Measurements from ENCODE around the gene PTGER4.
"Not testable (repeated sequence)": the region's sequence is repeated elsewhere in the genome, so short reads cannot be mapped to it uniquely, and the experiment has no call there.

The PTGER4 gene

GRCh38 chr5:40679913-40680681, at the start of gene PTGER4:
Gene PTGER4 (plus strand): TSS chr5:40679915. CDS start chr5:40680994, 1,079 bp downstream.
- peak; percentile 38 for DNase-seq

- no peak for DNase-seq
These were observed 49.6 kb upstream of the PTGER4 start for GRCh38 chr5:40630126-40630525.

GRCh38 chr5:40631236-40631635, 48.5 kb upstream of the PTGER4 start:
- DNase-seq: no peak

DNA sequence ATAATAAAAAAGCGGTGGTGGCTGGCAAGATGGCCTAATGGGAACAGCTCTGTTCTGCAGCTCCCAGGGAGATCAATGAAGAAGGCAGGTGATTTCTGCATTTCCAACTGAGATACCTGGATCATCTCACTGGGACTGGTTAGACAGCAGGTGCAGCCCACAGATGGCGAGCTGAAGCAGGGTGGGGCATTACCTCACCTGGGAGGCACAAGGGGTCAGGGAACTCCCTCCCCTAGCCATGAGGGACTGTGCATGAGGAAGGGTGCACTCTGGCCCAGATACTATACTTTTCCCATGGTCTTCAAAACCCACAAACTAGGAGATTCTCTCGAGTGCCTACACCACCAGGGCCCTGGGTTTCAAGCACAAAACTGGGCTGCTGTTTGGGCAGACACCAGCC, 45.6 kb upstream of the PTGER4 start:
- DNase-seq: no peak

- DNase-seq: no peak
These were observed 45.1 kb upstream of the PTGER4 start for GRCh38 chr5:40634593-40634992.

GRCh38 chr5:40639531-40639930, 40.2 kb upstream of the PTGER4 start:
- DNase-seq: not testable (repeated sequence)

DNA sequence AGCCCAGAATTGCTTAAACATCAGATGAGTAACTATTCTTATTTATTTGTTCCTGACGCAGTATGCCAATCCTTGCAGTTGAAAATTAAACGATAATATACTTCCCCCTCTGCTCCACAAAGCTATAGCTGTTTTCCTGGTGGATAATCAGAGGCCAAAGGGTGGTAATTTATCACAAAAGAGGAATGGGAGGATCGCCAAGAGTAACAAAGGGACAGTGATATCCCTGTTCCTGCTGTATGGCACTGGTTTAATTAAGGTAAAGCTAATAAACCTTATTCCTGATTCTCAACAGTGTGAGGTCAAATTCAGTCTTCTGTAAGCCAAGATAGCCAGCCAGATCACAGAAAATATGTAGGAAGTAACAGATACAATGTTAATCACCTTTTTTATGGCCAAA, 33.4 kb upstream of the PTGER4 start:
- DNase-seq: no peak

DNA sequence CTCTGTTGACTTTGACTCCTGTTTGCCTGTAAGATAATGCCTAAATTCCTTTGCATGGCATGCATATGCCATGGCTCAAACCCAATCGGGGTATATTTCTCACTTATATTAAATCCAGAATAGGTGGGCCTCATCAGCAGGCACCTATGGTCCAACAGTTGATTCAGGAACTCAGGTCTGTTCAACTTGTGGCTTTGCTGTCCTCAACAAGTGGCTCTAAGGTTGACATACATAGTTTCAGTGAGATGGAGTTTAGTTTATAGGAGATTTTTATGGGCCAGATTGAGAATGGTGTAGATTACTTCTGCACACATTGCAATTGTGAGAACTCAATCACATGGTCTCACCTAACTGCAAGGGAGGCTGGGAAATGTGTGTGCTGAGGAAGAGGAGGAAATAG, 31.6 kb upstream of the PTGER4 start:
- no peak for DNase-seq

DNA sequence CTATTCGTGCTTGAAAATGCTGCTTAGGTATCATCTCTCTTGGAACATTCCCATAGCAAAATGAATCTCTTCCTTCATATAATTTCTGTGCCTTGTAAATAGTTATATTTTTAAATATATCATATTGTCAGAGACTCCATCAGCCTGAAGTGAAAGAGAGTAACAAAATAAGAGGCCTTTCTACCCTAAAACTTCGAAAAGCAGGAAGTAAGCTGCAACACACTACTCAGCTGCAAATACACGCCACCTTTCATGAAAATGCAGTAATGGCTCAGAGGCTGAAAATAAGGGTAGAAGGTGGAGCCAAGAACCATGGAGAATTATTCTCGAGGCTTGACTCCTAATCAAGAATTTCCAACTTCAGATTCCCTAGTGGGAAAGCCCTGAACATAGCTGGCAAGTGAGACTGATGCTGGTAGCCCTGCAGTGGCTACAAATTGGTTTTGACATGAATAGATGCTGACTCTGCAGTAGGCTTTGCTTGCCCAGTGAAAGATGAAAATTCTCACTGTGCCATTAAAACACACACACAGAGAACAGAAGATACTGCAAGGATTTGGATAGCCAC, 30.2 kb upstream of the PTGER4 start:
- no peak for DNase-seq

- DNase-seq: no peak
These were observed 28.5 kb upstream of the PTGER4 start for GRCh38 chr5:40651201-40651600.

DNA sequence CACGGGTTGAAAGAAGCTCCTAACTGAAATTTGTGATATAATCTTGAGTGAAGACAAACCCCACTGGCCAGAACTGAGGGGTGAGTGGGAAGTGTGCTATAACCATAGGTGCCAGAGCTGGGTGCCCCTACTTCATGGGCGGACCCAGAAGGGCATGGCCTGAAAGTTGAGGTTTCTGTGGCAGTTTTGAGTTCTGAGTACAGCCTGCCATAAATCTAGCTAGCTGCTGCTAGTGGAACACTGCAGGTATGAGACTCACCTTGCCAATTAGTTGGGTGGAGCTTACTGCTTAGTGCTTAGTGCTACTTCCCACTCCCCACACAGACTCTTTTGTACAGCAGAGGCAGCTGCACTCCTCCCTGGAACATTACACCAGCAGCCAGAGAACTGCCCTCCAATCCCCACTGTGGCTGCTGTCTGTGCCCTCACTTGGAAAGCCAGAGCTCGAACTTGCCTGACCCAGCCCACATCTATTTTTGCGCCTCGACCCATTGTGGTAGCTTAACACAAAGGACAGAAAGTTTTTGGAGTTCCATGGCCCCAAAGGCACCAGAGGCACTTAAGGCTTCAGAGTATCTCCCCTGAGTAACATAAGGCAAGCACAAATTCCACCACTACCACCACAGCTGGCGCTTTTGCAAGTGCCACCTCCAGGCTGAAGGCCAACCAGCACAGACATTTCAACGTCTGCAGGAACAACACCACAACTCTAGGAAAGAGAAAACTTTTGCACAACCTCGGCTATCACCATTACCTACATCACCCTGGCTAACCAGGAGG, 27.1 kb upstream of the PTGER4 start:
- DNase-seq: no peak

DNA sequence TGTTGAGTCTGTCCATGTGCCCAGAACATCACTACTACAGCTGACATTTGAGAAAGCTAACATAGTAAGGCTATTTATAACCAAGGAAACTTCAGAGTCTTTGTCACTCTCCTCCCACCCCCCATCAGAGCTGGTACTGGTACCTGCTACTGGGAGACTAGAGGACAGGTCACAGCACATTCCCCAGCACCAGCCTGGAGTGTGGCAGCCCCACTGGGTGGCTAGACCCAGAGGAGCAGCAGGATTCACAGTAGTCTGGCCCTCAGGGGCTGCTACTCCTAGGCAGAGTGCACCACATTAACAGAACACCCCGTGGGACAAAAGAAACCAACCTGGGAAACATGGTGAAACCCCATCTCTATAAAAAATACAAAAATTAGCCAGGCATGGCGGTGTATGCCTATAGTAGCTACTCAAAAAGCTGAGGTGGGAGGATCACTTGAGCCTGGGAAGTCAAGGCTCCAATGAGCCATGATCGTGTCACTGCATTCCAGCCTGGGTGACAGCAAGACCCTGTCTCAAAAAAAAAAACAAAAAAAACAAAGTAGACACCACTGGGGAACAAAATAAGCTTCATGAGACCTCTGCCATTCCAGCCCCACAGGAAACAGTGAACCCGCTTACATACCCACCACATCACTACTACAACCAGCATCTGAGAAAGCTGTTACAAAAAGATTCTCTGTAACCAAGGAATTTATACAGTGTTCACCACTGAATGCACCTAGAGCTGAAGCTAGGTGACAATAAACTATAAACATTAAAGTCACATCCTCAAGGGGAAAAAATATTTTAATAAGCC, 26.3 kb upstream of the PTGER4 start:
- no peak for DNase-seq

DNA sequence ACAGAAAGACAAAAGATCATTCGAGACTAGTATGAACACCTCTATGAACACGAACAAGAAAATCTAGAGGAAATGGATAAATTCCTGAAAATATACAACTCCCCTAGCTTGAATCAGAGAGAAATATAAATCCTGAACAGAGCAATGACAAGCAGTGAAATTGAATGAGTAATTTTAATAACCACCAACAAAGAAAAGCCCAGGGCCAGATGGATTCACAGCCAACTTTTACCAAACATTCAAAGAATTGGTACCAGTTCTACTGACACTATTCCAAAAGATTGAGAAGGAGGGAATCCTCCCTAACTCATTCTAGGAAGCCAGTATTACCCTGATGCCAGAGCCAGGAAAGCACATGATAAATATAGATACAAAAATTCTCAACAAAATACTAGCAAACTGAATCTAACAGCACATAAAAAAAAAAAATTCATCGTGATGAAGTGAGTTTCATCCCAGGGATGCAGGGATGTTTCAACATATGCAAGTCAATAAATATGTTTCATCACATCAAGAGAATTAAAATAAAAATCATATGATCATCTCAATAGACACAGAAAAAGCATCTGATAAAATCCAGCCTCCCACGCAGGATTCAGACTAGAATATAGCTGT, 25.2 kb upstream of the PTGER4 start:
- no peak for DNase-seq

GRCh38 chr5:40655138-40655537, 24.6 kb upstream of the PTGER4 start:
- no peak for DNase-seq

- DNase-seq: not testable (repeated sequence)
These were observed 23.6 kb upstream of the PTGER4 start for GRCh38 chr5:40656091-40656490.

DNA sequence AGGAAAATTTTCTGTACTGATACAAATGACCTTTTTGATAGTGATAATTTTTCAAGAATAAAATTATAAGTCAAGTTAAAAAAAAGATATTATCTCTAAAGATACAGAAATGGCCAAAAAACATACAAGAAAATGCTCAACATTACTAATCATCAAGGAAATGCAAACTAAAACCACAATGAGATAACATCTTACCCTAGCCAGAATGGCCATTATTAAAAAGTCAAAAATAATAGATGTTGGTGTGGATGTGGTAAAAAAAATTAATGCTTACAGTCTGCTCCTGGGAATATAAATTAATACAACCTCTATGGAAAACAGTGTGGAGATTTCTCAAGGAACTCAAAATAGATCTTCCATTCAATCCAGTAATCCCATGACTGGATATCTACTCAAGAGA, 22.9 kb upstream of the PTGER4 start:
- no peak for DNase-seq

GRCh38 chr5:40660751-40661150, 19.0 kb upstream of the PTGER4 start:
- DNase-seq: no peak

DNA sequence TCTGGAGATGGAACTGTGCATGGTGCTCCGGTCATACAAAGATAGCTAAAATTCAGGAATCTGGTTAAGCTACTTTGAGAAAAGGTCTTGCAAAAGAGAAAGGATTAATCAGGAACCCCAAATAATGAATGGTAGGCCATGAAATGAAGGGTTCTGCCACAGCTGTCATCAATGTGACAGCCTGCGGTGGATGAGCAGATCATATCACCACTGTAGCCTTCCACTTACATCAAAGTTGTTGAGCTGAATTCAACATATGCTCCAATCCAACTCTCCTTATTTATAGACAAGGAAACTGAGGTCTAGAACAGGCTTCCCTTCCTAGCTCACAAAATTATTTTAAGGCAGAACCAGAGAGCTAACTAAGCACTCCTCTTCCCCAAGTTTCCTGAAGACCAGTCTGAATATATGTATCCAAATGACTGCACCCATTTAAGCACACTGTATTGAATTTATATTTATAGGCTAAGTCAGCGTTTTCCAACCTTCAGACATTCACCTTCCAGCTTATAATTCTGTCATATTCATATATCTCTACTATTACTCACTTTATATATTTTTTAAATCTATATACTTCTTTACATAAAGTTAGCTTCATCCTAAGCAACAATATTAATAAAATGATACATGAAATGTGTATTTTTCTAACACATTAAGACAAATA, 13.9 kb upstream of the PTGER4 start:
- no peak for DNase-seq

DNA sequence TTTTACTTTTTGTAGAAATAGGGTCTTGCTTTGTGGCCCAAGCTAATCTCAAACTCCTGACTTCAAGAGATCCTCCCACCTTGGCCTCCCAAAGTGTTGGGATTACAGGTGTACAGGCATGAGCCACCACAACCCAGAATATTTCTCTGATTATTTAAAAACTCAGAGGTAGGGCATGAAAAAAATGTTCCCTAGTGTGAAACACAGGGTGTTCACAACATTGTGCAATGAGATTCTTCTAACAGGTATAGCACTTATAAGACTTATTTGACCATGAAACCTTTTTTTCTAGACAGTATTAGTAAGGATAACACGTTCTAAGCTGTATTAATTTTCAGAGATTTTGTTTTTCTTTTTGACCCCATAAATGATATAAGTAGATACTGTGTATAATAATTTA, 13.1 kb upstream of the PTGER4 start:
- no peak for DNase-seq

GRCh38 chr5:40667161-40667663, 12.5 kb upstream of the PTGER4 start:
- no peak for DNase-seq

GRCh38 chr5:40669606-40670390, 9.9 kb upstream of the PTGER4 start:
- no peak for DNase-seq
